CD4-positive, alpha-beta T cell treated with Interleukin-6 for 4 hours (primary cell): ENCODE data around the gene LIMS1.
"Not testable (repeated sequence)": the region's sequence is repeated elsewhere in the genome, so short reads cannot be mapped to it uniquely, and the experiment has no call there.

Experiments
- DNase-seq: peaks from one replicate; pipeline ENCODE4 v3.0.0-alpha.2; 2020; ENCODE audit warnings: mixed read lengths

Gene LIMS1

GRCh38 chr2:108533832-108534583 lies at the start of gene LIMS1:
LIMS1 (plus strand) TSS chr2:108534470; CDS start chr2:108534563, 93 bp downstream.
- peak; percentile 93 for DNase-seq

GRCh38 chr2:108485253-108485652 lies 49.0 kb upstream of the LIMS1 start:
- DNase-seq, result no peak

GRCh38 chr2:108490506-108491122 lies 43.7 kb upstream of the LIMS1 start:
- no peak for DNase-seq

- no peak for DNase-seq
Measured at GRCh38 chr2:108491848-108492247, 42.4 kb upstream of the LIMS1 start.

- DNase-seq, result no peak
Measured at GRCh38 chr2:108492364-108492763, 41.9 kb upstream of the LIMS1 start.

DNA sequence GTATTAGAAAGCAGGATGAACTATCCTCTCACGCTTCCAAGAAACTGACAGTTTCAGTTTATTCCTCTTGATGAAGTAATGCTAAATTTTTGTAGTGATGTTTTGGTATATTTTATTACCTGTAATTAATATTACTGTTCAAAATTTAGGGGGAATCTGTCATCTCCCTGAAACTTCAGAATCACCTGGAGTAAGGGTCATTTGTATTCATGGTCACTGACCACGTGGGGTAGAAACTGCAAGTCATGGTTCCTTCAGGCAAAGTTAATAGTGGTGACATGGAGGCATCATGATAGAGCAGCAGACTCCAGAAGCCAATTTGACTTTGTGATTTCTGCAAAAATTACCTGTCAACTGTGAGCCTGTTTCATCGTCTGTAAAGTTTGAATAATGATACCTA lies 38.1 kb upstream of the LIMS1 start:
- not testable (repeated sequence) for DNase-seq

DNA sequence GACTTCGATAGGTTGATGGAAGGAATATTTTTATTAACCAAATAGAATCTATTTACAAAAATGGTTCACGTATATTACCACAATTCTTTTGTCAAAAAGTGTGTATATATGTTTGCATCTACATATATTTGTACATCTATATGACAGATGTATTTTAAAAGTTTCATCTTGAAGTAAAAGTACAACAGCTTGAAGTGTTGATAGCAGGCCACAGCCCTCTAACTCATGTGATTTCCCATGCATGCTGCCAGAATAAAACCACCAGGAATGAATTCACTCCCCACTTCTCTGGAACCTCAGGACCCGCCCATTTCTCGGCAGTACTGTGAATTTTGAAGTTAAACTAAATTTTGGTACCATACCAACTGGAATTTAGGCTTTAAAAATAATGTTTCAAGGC lies 26.6 kb upstream of the LIMS1 start:
- not testable (repeated sequence) for DNase-seq

DNA sequence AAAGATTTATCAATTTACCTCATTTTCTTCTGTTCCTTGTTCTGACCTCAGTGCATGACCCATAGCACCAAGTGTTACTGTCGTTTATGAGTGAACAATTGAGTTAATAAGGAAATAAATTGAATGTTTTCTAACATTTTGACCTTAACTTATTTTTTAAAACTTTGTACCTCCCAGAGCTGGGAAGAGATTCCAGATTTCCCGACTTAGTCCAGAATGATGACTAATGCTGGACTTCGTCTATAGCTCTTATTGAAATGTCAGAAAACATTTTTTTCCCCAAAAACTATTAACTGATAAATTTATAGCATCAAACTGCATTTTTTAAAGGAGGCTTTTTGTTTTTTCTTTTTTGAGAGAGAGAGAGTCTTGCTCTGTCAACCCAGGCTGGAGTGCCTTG lies 21.8 kb upstream of the LIMS1 start:
- DNase-seq, result not testable (repeated sequence)

DNA sequence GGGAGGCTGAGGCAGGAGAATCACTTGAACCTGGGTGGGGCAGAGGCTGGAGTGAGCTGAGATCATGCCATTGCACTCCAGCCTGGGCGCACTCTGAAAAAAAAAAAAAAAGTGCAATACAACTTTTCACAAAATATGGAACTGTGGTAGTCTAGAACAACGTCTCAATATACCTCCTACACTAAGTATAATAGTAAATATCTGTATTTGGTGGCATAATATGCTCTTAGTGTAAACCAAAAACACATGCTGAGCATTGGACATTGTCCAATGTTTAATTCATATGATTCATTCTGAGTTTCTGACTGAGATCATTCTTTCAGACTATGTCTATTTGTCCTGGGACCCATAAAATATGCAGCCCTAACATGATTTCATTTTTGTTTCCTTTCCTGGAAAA lies 19.8 kb upstream of the LIMS1 start:
- DNase-seq, result not testable (repeated sequence)

DNA sequence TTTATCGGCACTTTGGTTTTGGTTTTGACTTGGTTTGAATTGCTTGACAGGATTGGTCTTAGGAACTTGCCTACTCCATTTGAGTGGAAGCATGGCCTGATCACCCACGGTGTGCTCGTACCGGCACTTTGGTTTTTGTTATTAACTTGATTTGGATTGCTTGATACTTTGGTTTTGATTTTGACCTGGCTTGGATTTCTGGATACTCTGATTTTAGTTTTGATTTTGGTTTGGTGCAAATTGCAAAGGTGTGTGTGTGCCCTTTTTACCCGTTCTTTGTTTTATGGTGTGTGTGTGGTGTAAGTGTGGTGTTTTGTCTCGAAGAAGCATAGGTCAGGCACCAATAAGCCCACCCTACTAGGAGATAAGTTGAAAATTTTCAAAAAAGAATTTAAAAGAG lies 9.6 kb upstream of the LIMS1 start:
- not testable (repeated sequence) for DNase-seq

DNA sequence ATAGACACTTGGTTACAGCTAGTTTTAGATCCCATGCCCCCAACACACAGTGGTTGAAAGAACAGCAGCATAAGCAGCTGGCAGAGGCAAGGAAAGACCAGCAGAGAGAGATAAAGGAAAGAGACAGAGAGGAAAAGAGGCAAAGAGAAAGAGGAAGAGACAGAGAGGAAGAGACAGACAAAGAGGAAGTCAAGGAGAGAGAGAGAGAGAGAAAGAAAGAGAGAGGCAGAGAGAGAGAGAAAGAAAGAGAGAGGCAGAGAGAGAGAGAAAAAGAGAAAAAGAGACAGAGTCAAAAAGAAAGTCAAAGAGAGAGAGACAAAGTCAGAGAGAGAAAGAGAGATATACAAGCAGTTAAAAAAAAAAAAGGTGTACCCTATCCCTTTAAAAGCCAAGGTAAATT lies 9.0 kb upstream of the LIMS1 start:
- DNase-seq, result not testable (repeated sequence)

DNA sequence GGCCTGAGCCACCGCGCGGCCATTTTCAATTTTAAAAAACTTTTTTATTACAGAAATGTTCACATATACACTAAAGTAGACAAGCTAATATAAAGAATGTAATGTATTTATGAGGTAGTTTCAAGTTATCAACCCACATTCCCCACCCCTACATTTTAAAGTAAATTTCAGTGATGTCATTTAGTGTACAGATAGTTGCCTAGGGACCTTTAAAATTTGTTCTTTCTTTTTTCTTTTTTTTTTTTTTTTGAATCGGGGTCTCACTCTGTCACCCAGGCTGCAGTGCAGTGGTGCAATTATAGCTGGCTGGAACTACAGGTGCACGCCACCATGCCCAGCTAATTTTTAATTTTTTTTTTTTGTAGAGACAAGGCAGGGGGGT lies 2.6 kb upstream of the LIMS1 start:
- no peak for DNase-seq

DNA sequence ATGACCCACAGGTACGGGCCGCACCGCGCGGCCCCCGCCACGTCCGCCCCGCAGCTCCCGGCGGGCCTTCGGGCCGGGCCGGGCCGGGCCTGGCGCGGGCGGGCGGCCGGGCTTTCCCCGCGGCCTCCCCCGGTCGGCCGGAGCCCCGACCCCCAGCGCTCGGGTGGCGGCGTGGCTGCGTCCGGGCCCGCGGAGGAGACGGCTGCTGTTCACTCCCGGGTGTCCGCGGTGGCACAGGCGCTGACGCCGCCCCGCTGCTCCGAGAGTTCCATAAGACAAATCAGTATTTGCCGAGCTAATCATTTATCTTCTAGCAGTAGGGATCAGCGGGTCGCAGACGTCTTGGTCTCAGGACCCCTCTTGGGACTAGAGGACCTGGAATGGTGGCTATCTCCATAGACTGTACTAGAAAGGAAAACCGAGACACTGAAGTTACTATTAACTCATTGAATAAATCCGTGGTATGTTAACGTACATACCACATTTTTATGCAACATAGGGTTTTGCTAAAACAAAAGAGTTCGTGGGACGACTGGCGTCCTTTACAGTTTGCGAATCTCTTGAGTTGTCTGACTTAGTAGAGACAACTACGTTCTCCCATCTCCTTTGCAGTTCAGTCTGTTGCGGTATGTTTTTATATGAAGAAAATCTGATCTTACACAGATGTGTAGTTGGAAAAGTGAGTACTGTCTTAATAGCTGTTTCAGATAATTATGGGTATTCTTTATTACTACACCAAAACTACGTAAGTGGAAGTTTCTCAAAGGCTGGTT lies 500 bp downstream of the LIMS1 start:
- peak; percentile 57 for DNase-seq

DNA sequence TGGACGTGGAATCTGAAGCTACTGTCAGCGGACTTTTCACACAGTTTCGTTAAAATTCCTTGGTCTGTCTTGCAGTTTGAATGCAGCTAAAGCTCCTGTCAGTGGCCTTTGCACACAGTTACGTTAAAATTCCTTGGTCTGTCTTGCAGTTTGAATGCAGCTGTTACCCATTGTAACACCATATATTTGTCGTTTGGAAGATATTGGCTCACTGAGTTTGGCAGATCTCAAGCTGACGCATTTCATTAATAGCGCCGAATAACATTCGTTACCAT lies 1.0 kb downstream of the LIMS1 start:
- no peak for DNase-seq

DNA sequence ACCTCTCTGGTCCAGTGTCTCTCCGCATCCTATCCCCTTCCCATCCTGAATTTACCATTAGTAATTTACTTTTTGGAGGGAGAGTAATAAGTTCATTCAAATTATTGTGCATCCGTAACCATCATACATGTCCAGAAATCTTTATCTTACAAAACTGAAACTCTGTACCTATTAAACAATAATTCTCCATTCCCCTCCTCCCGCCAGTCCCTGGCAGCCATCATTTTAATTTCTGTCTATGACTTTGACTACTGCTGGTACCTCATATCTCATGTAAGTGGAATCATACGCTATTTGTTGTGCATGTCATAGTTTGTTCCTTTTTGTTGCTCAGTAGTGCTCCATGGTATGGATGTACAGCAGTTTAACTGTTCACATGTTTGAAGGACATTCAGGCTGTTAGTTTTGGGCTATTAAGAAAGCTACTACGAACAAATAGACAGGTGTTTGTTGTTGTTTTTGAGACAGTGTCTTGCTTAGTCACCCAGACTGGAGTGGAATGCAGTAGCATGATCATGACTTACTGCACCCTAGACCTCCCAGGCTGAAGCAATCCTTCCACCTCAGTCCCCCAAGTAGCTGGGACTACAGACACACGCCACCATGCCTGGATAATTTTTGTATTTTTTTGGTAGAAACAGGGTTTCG lies 2.0 kb downstream of the LIMS1 start:
- no peak for DNase-seq

DNA sequence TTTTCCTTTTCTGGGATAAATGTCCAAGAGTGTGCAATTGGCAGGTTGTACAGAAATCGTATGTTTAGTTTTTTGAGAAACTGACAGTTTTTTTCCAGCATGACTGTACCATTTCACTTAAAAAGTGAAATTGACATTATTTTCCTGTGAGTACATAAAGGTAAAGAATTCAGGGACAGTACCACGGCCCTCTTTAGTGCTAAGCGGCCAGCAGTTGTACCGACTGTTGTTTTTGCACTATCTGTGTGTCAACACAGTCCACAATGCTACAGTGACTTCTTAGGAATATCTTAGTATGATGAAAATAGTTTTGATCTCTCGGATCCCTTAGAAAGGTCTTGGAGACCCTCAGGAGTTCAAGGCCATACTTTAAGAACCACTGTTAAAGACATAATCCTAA lies 2.6 kb downstream of the LIMS1 start:
- DNase-seq, result no peak

- DNase-seq, result no peak
Measured at GRCh38 chr2:108538000-108538625, 3.8 kb downstream of the LIMS1 start.

DNA sequence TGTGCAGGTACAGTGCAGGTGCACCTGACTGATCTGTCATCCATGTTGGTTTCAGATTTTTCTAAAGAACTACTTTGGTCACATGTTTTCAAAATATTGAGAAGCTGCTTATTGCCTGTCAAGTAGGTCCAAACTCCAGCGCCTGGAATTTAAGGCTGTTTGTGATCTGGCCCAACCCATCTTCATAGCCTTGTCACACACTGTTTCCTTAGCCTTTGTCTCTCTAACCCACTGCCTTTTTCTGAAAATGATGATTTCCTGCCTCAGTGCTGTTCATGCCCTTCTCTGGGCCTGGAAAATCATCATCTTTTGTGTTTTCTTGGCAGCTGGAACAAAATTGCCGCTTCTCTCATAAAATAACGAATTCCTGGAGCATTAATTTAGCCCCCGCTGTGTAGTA lies 7.2 kb downstream of the LIMS1 start:
- DNase-seq, result no peak

DNA sequence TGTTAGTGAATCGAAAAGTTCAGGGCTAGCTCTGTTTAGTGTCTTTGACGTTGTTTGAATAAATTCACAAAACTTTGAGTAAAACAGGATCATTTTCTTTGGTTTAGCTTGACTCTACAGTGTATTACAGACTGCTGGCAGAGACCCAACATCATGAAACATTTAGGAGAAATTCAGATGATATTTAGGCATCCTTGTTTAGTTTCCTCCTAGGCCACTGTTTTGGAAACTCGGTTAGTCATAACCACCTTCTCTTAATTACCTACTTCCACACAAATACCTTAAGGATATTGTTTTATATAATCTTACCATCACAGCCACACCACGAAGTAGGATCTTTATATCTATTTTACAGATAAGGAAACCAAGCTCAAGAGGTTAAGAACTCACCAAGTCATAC lies 7.8 kb downstream of the LIMS1 start:
- no peak for DNase-seq

- DNase-seq, result no peak
Measured at GRCh38 chr2:108547606-108548005, 13.3 kb downstream of the LIMS1 start.

DNA sequence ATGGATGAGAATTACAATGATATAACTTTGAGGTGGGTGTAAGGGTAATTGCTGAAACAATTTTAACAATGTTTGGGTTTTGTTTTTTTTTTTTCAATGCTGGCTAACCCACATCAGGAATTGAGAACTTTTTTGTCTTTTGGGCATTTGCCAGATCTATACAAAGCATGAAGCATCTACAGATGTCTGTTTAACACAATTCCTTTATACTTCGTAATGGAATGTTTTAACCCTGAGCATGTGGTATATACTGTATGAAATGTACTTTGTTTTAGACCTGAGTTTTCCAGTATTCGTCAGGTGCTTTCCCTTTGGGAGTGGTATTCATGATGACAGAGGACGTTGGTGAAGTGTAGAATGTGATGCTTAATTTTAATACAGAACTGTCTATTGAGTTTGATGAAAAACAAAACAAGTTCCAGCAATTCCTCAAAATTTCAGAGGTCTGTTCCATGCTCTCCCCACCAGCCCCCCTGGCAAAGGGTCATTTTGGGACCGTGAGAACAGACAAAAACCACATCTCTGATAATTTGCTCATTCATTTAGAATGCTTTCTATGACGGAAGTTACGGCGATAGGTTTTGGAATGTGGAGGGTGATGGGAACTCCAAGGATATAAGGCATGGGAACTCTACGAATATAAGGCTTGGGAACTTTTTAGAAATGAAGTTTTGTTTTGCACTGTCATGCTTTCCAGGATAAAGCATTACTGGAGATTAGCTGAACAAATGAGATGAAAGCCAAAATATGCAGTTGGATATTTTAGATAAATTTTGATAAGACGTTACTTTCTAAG lies 14.1 kb downstream of the LIMS1 start:
- no peak for DNase-seq

- no peak for DNase-seq
Measured at GRCh38 chr2:108552566-108552965, 18.3 kb downstream of the LIMS1 start.
